K562 (cell line): Measurements from ENCODE around the gene WNK2. TPM values are rescaled to one million over a fixed set of nuclear protein-coding genes. Genes with fewer than 3 reads are reported as not detected.

Experiments used
- ATAC-seq: fragments of 200-7000 bp; cut with Tn5 transposase; 3 replicates; pipeline ENCODE4 v1.9.1; 2020; ENCODE audit warnings: moderate library complexity
- BruUV-seq: library from RNA; stranded (reverse); fragments of 400-500 nt; replicated peaks from 2 replicates; lab custom pipeline; 2021; lab: Mats Ljungman, UMichigan
- CTCF ChIA-PET: fragments of 300-600 bp; formaldehyde crosslinking; extraction: SDS; loops from one replicate; lab custom pipeline; 2021; ENCODE audit warnings: low intra/inter-chr PET ratio; lab: Yijun Ruan, JAX
- POLR2A ChIA-PET: fragments of 300-600, 350-650 bp; sonication (Branson Sonifier 250); formaldehyde crosslinking; extraction: SDS; loops from one replicate; lab custom pipeline; 2021; ENCODE audit warnings: antibody characterized with exemption, inconsistent platforms; lab: Yijun Ruan, JAX
- DNase-seq, 4 experiments: peaks; one replicate each; pipeline versions ENCODE4 v3.0.0 to v3.0.0-alpha.2; 2011 to 2018; ENCODE audit warnings: low spot score in 3 of 4, mixed read lengths in 3 of 4; ENCODE audit errors: extremely low read depth in 1 of 4
- FAIRE-seq: peaks from 2 replicates; lab custom pipeline; 2011; peaks lifted over from hg19 to GRCh38; lab: Jason Lieb, UNC
- H2AFZ ChIP-seq: 2 replicates; pipeline ENCODE4 v1.6.0; 2011; ENCODE audit warnings: low read depth, low read length, control low read depth, inconsistent platforms
- H3K27ac ChIP-seq: fragments of 200-600 bp; 3 replicates; pipeline ENCODE4 v1.8.0; 2011; ENCODE audit warnings: low read depth, mild to moderate bottlenecking, control low read depth, inconsistent platforms, low read length, moderate library complexity, mixed read lengths; ENCODE audit errors: extremely low read depth
- H3K27me3 ChIP-seq, 2 experiments: fragments of 300-600 bp in 1 of 2; 2 replicates in 1 of 2; 3 replicates in 1 of 2; pipeline versions ENCODE4 v1.6.0 to v1.8.0; 2011; ENCODE audit warnings: inconsistent platforms in 2 of 2, low read length in 2 of 2, mild to moderate bottlenecking in 1 of 2, mixed read lengths in 1 of 2, moderate library complexity in 1 of 2; ENCODE audit not compliant: control insufficient read depth in 2 of 2, insufficient read depth in 2 of 2
- H3K36me3 ChIP-seq: fragments of 300-600 bp; 3 replicates; pipeline ENCODE4 v1.8.0; 2011; ENCODE audit warnings: mild to moderate bottlenecking, low read length, inconsistent platforms; ENCODE audit not compliant: control insufficient read depth, insufficient read depth
- H3K4me1 ChIP-seq, 2 experiments: fragments of 200-600 bp in 1 of 2; replicated peaks in 1 of 2; 2 replicates in 1 of 2; 3 replicates in 1 of 2; pipeline versions ENCODE4 v1.5.1 to v1.8.0; 2011; ENCODE audit warnings: inconsistent platforms in 2 of 2, low read length in 2 of 2, mild to moderate bottlenecking in 1 of 2, mixed read lengths in 1 of 2, moderate library complexity in 1 of 2; ENCODE audit not compliant: control insufficient read depth in 2 of 2, insufficient read depth in 2 of 2
- H3K4me2 ChIP-seq: 2 replicates; pipeline ENCODE4 v1.6.1; 2011; ENCODE audit warnings: low read length, control low read depth, inconsistent platforms, mixed read lengths; ENCODE audit not compliant: insufficient read depth
- H3K4me3 ChIP-seq: fragments of 200-600 bp; sonication (generic), shearing (Covaris generic); 2 replicates; pipeline ENCODE4 v1.5.1; 2016; ENCODE audit warnings: control low read depth, inconsistent platforms
- H3K79me2 ChIP-seq: fragments of 200-600 bp; 3 replicates; pipeline ENCODE4 v1.8.0; 2011; ENCODE audit warnings: low read length, inconsistent platforms; ENCODE audit not compliant: control insufficient read depth, insufficient read depth
- H3K9ac ChIP-seq, 2 experiments: 2 replicates each; pipeline versions ENCODE4 v1.6.0 to v1.6.1; 2011; ENCODE audit warnings: low read depth in 2 of 2, low read length in 2 of 2, control low read depth in 1 of 2, inconsistent platforms in 1 of 2, mild to moderate bottlenecking in 1 of 2, mixed read lengths in 1 of 2; ENCODE audit not compliant: insufficient read depth in 1 of 2
- H3K9me1 ChIP-seq: one replicate; pipeline ENCODE4 v1.6.0; 2011; ENCODE audit warnings: inconsistent platforms, mild to moderate bottlenecking, low read length, moderate library complexity; ENCODE audit not compliant: control insufficient read depth, insufficient read depth
- H3K9me3 ChIP-seq: replicated peaks from 2 replicates; pipeline ENCODE4 v1.5.1; 2011; ENCODE audit warnings: low read depth, low read length, inconsistent platforms; ENCODE audit not compliant: control insufficient read depth, insufficient read depth
- H4K20me1 ChIP-seq: replicated peaks from 2 replicates; pipeline ENCODE4 v1.6.1; 2011; ENCODE audit warnings: low read length, inconsistent platforms, mixed read lengths; ENCODE audit not compliant: control insufficient read depth, insufficient read depth
- EGR1 ChIP-seq: fragments of 450-650 bp; conservative IDR thresholded peaks from 2 replicates; pipeline ENCODE4 v1.6.1; 2017; ENCODE audit warnings: mild to moderate bottlenecking
- ESRRA ChIP-seq: fragments of 450-650 bp; IDR thresholded peaks from 2 replicates; pipeline ENCODE4 v1.6.1; 2014; ENCODE audit warnings: low read depth, mild to moderate bottlenecking, moderate library complexity, borderline replicate concordance
- NFIC ChIP-seq: fragments of 450-650 bp; IDR thresholded peaks from 2 replicates; pipeline ENCODE4 v1.6.1; 2017; ENCODE audit warnings: mild to moderate bottlenecking, inconsistent platforms
- PREB ChIP-seq: sonication (generic); formaldehyde crosslinking; IDR thresholded peaks from 2 replicates; pipeline ENCODE4 v1.8.1; 2023; ENCODE audit warnings: mild to moderate bottlenecking, missing genetic modification reagents
- WGBS: fragments of 100-300 bp; shearing (Covaris generic); methylation state at CpG from one replicate; pipeline ENCODE4 v1.1.6; 2016; ENCODE audit warnings: low coverage, mixed read lengths; ENCODE audit not compliant: insufficient coverage; ENCODE audit errors: missing lambda C conversion rate; 5-methylcytosine and 5-hydroxymethylcytosine counted together
- in situ Hi-C: fragments of 300-500 bp; cut with MboI; formaldehyde crosslinking; loops from 4 replicates; pipeline ENCODE4 v1.15.0; 2018; ENCODE audit warnings: inconsistent platforms, mixed read lengths
- intact Hi-C: fragments of 100-400 bp; cut with micrococcal nuclease; formaldehyde crosslinking; loops from 2 replicates; pipeline ENCODE4 v1.14.2; 2022
- polyA plus RNA-seq, 8 experiments: library from polyadenylated mRNA; depleted of rRNA in 4 of 8; stranded (reverse) in 5 of 8; unstranded in 3 of 8; fragments of >200 nt; fragmentation: Nextera tagmentation in 2 of 8; fragmentation: Illumina TruSeq in 1 of 8; extraction: Ambion mirVana in 2 of 8; extraction: Trizol in 1 of 8; gene quantifications; 2 replicates each; pipeline versions ENCODE4 v1.2.1 to v1.2.3, GENCODE V29; 2011 to 2014; ENCODE audit warnings: inconsistent platforms in 1 of 8, missing spikeins in 1 of 8
- total RNA-seq, 7 experiments: library from RNA; depleted of rRNA in 6 of 7; stranded (reverse); fragments of >200 nt in 6 of 7; fragmentation: Illumina TruSeq in 2 of 7; extraction: Trizol in 2 of 7; gene quantifications; 2 replicates each; pipeline versions ENCODE4 v1.2.1 to v1.2.3, GENCODE V29; 2011 to 2021; ENCODE audit warnings: low replicate concordance in 1 of 7

WNK2 gene
- total and polyA plus RNA-seq, 9 of the 15 experiments (the other 6 are each of a cell fraction or from before 2014, with no cell fraction given), result 0.36 to 3.3 (median 0.64) TPM; not detected in 2

GRCh38 chr9:93258818-93259489 lies 75.0 kb downstream of the WNK2 start:
- POLR2A ChIA-PET, result no interaction called here
- Histone ChIP-seq H3K79me2 (no peaks in the 10 kb centered on the region), H3K27ac (no peak overlapping the region), H3K4me2 (no peak overlapping the region), H3K9me3 (no peaks in the 10 kb centered on the region), H3K27me3 (peaks cover 13 to 83% of the 10 kb centered on the region in 2 experiments; a peak in 4 of 5 replicates), H3K9me1 (no peaks in the 10 kb centered on the region), H3K9ac (no peak overlapping the region)
- FAIRE-seq (no peak), DNase-seq (no peak), ATAC-seq (no peak)
- in situ Hi-C loops, result no loop called here
- no TSS peak for BruUV-seq
- TF ChIP-seq ESRRA, result no peak
- TF ChIP-seq PREB, result no peak
- 0 out of 2 replicates have a peak, but pooled peaks have one; percentile 10 for TF ChIP-seq EGR1
- TF ChIP-seq NFIC, result no peak
- TF ChIP-seq, all 486 proteins: peak for 1
- Histone ChIP-seq H4K20me1 (peaks cover 7% of the 10 kb centered on the region), H3K36me3 (no peaks in the 10 kb centered on the region), H2AFZ (no peak overlapping the region), H3K4me3 (no peak overlapping the region), H3K4me1 (peaks cover 0 to 9% of the 10 kb centered on the region in 2 experiments; a peak in 2 of 5 replicates)
- intact Hi-C loops, result loop anchor here (5.0 kb wide), 1 partner anchor 48 kb away; no protein-coding TSS in a partner anchor
- CTCF ChIA-PET, result no interaction called here
- 7% methylated on average over 20 of the region's 33 CpGs for WGBS
